Naive thymus-derived CD4-positive, alpha-beta T cell (primary cell): ENCODE results near the gene CXCR4. TPM values are rescaled to one million over a fixed set of nuclear protein-coding genes. Genes with fewer than 3 reads are reported as not detected.

Source experiments
- ATAC-seq: fragments of 150-1000 bp; cut with Tn5 transposase; 2 replicates; pipeline ENCODE4 v1.10.0; 2021; ENCODE audit warnings: mild to moderate bottlenecking, moderate library complexity
- CTCF ChIA-PET: fragments of 350-600 bp; sonication (Branson Sonifier 250); formaldehyde crosslinking; loops from one replicate; lab custom pipeline; 2021; ENCODE audit warnings: antibody characterized with exemption; lab: Charles Lee
- POLR2A ChIA-PET: fragments of 350-600 bp; sonication (Branson Sonifier 250); formaldehyde crosslinking; loops from one replicate; lab custom pipeline; 2021; ENCODE audit warnings: antibody characterized with exemption, inconsistent platforms; lab: Charles Lee
- DNase-seq, 9 donors: peaks; one replicate each; pipeline versions ENCODE4 v3.0.0 to v3.0.0-alpha.2; 2020 to 2022; ENCODE audit warnings: mixed read lengths in 1 of 9
- H3K27ac ChIP-seq: one replicate; pipeline ENCODE4 v1.7.0; 2013; ENCODE audit warnings: mild to moderate bottlenecking, low read depth, low read length, moderate library complexity
- H3K27me3 ChIP-seq, 2 donors: one replicate each; pipeline ENCODE4 v1.7.0; 2013; ENCODE audit warnings: low read length in 2 of 2, mild to moderate bottlenecking in 2 of 2, moderate library complexity in 2 of 2; ENCODE audit not compliant: control insufficient read depth in 2 of 2, insufficient read depth in 2 of 2
- H3K36me3 ChIP-seq, 3 experiments: 1 replicate in 2 of 3; 2 replicates in 1 of 3; pipeline ENCODE4 v1.7.0; 2013; ENCODE audit warnings: low read length in 3 of 3, mild to moderate bottlenecking in 3 of 3, moderate library complexity in 1 of 3; ENCODE audit not compliant: insufficient read depth in 3 of 3, control insufficient read depth in 2 of 3
- H3K4me1 ChIP-seq, 2 donors: one replicate each; pipeline ENCODE4 v1.7.0; 2013; ENCODE audit warnings: low read length in 2 of 2, mild to moderate bottlenecking in 2 of 2, moderate library complexity in 1 of 2; ENCODE audit not compliant: control insufficient read depth in 2 of 2, insufficient read depth in 2 of 2
- H3K4me3 ChIP-seq: 2 replicates; pipeline ENCODE4 v1.7.0; 2013; ENCODE audit warnings: mild to moderate bottlenecking, low read length
- H3K9me3 ChIP-seq, 3 experiments: 1 replicate in 2 of 3; 2 replicates in 1 of 3; pipeline ENCODE4 v1.7.0; 2013; ENCODE audit warnings: low read length in 3 of 3; ENCODE audit not compliant: control insufficient read depth in 2 of 3
- H3K27ac Mint-ChIP-seq, 9 donors: one replicate each; pipeline ENCODE4 v1.8.0; 2020 to 2022; ENCODE audit warnings: mixed read lengths in 9 of 9, mild to moderate bottlenecking in 8 of 9, moderate library complexity in 5 of 9, inconsistent platforms in 2 of 9
- H3K27me3 Mint-ChIP-seq, 5 donors: one replicate each; pipeline ENCODE4 v1.8.0; 2021 to 2022; ENCODE audit warnings: mixed read lengths in 5 of 5, mild to moderate bottlenecking in 1 of 5
- H3K36me3 Mint-ChIP-seq, 5 donors: one replicate each; pipeline ENCODE4 v1.8.0; 2020 to 2022; ENCODE audit warnings: mixed read lengths in 5 of 5, mild to moderate bottlenecking in 3 of 5, inconsistent platforms in 1 of 5
- H3K4me1 Mint-ChIP-seq, 7 donors: one replicate each; pipeline ENCODE4 v1.8.0; 2020 to 2022; ENCODE audit warnings: mixed read lengths in 7 of 7, mild to moderate bottlenecking in 3 of 7, inconsistent platforms in 1 of 7
- H3K4me3 Mint-ChIP-seq, 10 donors: one replicate each; pipeline ENCODE4 v1.8.0; 2020 to 2022; ENCODE audit warnings: mild to moderate bottlenecking in 10 of 10, mixed read lengths in 10 of 10, moderate library complexity in 6 of 10, inconsistent platforms in 2 of 10
- H3K9me3 Mint-ChIP-seq, 11 donors: one replicate each; pipeline ENCODE4 v1.8.0; 2020 to 2022; ENCODE audit warnings: mixed read lengths in 11 of 11, mild to moderate bottlenecking in 4 of 11, inconsistent platforms in 1 of 11, moderate library complexity in 1 of 11
- intact Hi-C, 2 donors: fragments of 100-400 bp; cut with micrococcal nuclease; formaldehyde crosslinking; loops; one replicate each; pipeline ENCODE4 v1.15.1; 2023
- polyA plus RNA-seq, 2 donors: library from polyadenylated mRNA; unstranded; fragments of 300-500 nt; fragmentation: Illumina TruSeq; gene quantifications; one replicate each; pipeline ENCODE4 v1.2.3, GENCODE V29; 2021
- total RNA-seq, 6 experiments: library from RNA in 5 of 6; stranded (reverse) in 5 of 6; gene quantifications; 1 replicate in 5 of 6; 2 replicates in 1 of 6; pipeline ENCODE4 v1.2.3 and lab custom pipeline; 2021 to 2026

The CXCR4 gene
- total and polyA plus RNA-seq, 7 experiments from 2014 or later: 239 to 1,323 (median 368) TPM

GRCh38 chr2:136151021-136151971 lies 33.3 kb upstream of the CXCR4 start:
- no peaks in the 10 kb centered on the region for H3K36me3 ChIP-seq
- Mint-ChIP-seq H3K9me3 (peaks cover 0 to 7% (median 0%) of the 10 kb centered on the region in 11 donors), H3K27ac (peak overlapping the region in 6 of 9 donors; percentile 16 to 68 (median 54)), H3K27me3 (peaks cover 0 to 53% (median 0%) of the 10 kb centered on the region in 5 donors), H3K4me3 (peak overlapping the region in 1 of 10 donors; percentile 3), H3K36me3 (no peaks in the 10 kb centered on the region), H3K4me1 (peaks cover 7 to 28% (median 19%) of the 10 kb centered on the region in 7 donors)
- intact Hi-C loops: loop anchor here in 1 of 2 donors (1.0 kb wide), 2 partner anchors 9 to 12 kb away; no protein-coding TSS in a partner anchor
- ATAC-seq: no peak
- no peak for DNase-seq
- peaks cover 0 to 3% of the 10 kb centered on the region in 2 donors for H3K4me1 ChIP-seq
- ChIA-PET POLR2A (interaction anchor here (0.9 to 1.0 kb wide), 2 partner anchors 12 to 17 kb away, joined by 3 to 4 read pairs; no protein-coding TSS in a partner anchor), CTCF (no interaction called here)
- no peak overlapping the region for H3K27ac ChIP-seq
- H3K4me3 ChIP-seq: no peak overlapping the region
- no peaks in the 10 kb centered on the region for H3K27me3 ChIP-seq
- no peaks in the 10 kb centered on the region for H3K9me3 ChIP-seq

- Mint-ChIP-seq H3K27me3 (peaks cover 0 to 70% (median 0%) of the 10 kb centered on the region in 5 donors), H3K4me3 (no peak overlapping the region), H3K27ac (peak overlapping the region in 2 of 9 donors; percentile 3 to 43), H3K4me1 (peaks cover 7 to 43% (median 29%) of the 10 kb centered on the region in 7 donors), H3K36me3 (no peaks in the 10 kb centered on the region), H3K9me3 (peaks cover 0 to 10% (median 0%) of the 10 kb centered on the region in 11 donors)
- DNase-seq (no peak), ATAC-seq (no peak)
- Histone ChIP-seq H3K27me3 (no peaks in the 10 kb centered on the region), H3K4me3 (no peak overlapping the region), H3K4me1 (peaks cover 0 to 3% of the 10 kb centered on the region in 2 donors), H3K27ac (no peak overlapping the region), H3K9me3 (no peaks in the 10 kb centered on the region), H3K36me3 (no peaks in the 10 kb centered on the region)
- ChIA-PET CTCF (interaction anchor here (0.8 to 0.9 kb wide), 2 partner anchors 8 to 227 kb away, joined by 3 read pairs; no protein-coding TSS in a partner anchor), POLR2A (interaction anchor here (0.8 to 1.7 kb wide), 6 partner anchors 10 to 21 kb away, joined by 3 to 7 read pairs (median 4); no protein-coding TSS in a partner anchor)
- intact Hi-C loops: no loop called here
These were observed 31.1 kb upstream of the CXCR4 start for GRCh38 chr2:136149011-136149410.

- Mint-ChIP-seq H3K4me3 (no peak overlapping the region), H3K36me3 (peaks cover 0 to 2% (median 0%) of the 10 kb centered on the region in 5 donors), H3K27ac (peak overlapping the region in 1 of 9 donors; percentile 80), H3K27me3 (peaks cover 0 to 72% (median 0%) of the 10 kb centered on the region in 5 donors), H3K4me1 (peaks cover 7 to 52% (median 34%) of the 10 kb centered on the region in 7 donors), H3K9me3 (peaks cover 0 to 10% (median 0%) of the 10 kb centered on the region in 11 donors)
- CTCF ChIA-PET: no interaction called here
- Histone ChIP-seq H3K9me3 (no peaks in the 10 kb centered on the region), H3K4me1 (peaks cover 0 to 14% of the 10 kb centered on the region in 2 donors), H3K27me3 (no peaks in the 10 kb centered on the region), H3K27ac (no peak overlapping the region), H3K4me3 (no peak overlapping the region), H3K36me3 (no peaks in the 10 kb centered on the region)
- intact Hi-C loops: no loop called here
- POLR2A ChIA-PET: no interaction called here
- ATAC-seq: no peak
- DNase-seq: no peak
These were observed 28.6 kb upstream of the CXCR4 start for GRCh38 chr2:136146564-136146963.

GRCh38 chr2:136143603-136144451 lies 25.9 kb upstream of the CXCR4 start:
- H3K27me3 Mint-ChIP-seq: peaks cover 0 to 74% (median 0%) of the 10 kb centered on the region in 5 donors
- ChIA-PET CTCF (interaction anchor here (1.2 kb wide), 1 partner anchor 25 kb away, joined by 3 read pairs; no protein-coding TSS in a partner anchor), POLR2A (interaction anchor here (0.5 to 5.6 kb wide), 9 partner anchors 10 to 65 kb away, joined by 3 to 59 read pairs (median 5); no protein-coding TSS in a partner anchor)
- H3K4me3 ChIP-seq: no peak overlapping the region
- peaks cover 0 to 5% (median 0%) of the 10 kb centered on the region in 11 donors for H3K9me3 Mint-ChIP-seq
- no peak for DNase-seq
- peak overlapping the region in 5 of 9 donors; percentile 3 to 84 (median 57) for H3K27ac Mint-ChIP-seq
- peak overlapping the region in 2 of 10 donors; percentile 32 to 36 for H3K4me3 Mint-ChIP-seq
- peaks cover 0 to 6% (median 0%) of the 10 kb centered on the region in 5 donors for H3K36me3 Mint-ChIP-seq
- peaks cover 16 to 35% of the 10 kb centered on the region in 2 donors for H3K4me1 ChIP-seq
- H3K36me3 ChIP-seq: no peaks in the 10 kb centered on the region
- H3K27me3 ChIP-seq: no peaks in the 10 kb centered on the region
- no peak overlapping the region for H3K27ac ChIP-seq
- intact Hi-C loops: no loop called here
- peaks cover 18 to 67% (median 48%) of the 10 kb centered on the region in 7 donors for H3K4me1 Mint-ChIP-seq
- no peaks in the 10 kb centered on the region for H3K9me3 ChIP-seq
- peak; percentile 65 for ATAC-seq

GRCh38 chr2:136141510-136142149 lies 23.7 kb upstream of the CXCR4 start:
- no peaks in the 10 kb centered on the region for H3K27me3 ChIP-seq
- Mint-ChIP-seq H3K27me3 (peaks cover 0 to 82% (median 0%) of the 10 kb centered on the region in 5 donors), H3K4me3 (peak overlapping the region in 9 of 10 donors; percentile 18 to 78 (median 63)), H3K9me3 (peaks cover 0 to 6% (median 0%) of the 10 kb centered on the region in 11 donors), H3K27ac (peak overlapping the region in 8 of 9 donors; percentile 66 to 100 (median 99)), H3K4me1 (peaks cover 37 to 85% (median 70%) of the 10 kb centered on the region in 7 donors), H3K36me3 (peaks cover 0 to 17% (median 0%) of the 10 kb centered on the region in 5 donors)
- no peaks in the 10 kb centered on the region for H3K36me3 ChIP-seq
- ChIA-PET CTCF (interaction anchor here (0.7 to 1.0 kb wide), 2 partner anchors 13 to 96 kb away, joined by 3 read pairs; no protein-coding TSS in a partner anchor), POLR2A (interaction anchor here (0.7 to 5.6 kb wide), 7 partner anchors 11 to 181 kb away, joined by 3 to 59 read pairs (median 4); partner anchors contain the start of gene CXCR4)
- peaks cover 38 to 57% of the 10 kb centered on the region in 2 donors for H3K4me1 ChIP-seq
- intact Hi-C loops: no loop called here
- DNase-seq (no peak), ATAC-seq (no peak)
- H3K9me3 ChIP-seq: no peaks in the 10 kb centered on the region
- H3K27ac ChIP-seq: peak overlapping the region; percentile 99
- no peak overlapping the region for H3K4me3 ChIP-seq
